ENCODE measurements around the gene ZNF536. TPM values are rescaled to one million over a fixed set of nuclear protein-coding genes. Genes with fewer than 3 reads are reported as not detected.

ZNF536 gene
- total and polyA plus RNA-seq, 2 of the 13 experiments (the other 11 are each of a cell fraction or from before 2014, with no cell fraction given), result not detected

DNA sequence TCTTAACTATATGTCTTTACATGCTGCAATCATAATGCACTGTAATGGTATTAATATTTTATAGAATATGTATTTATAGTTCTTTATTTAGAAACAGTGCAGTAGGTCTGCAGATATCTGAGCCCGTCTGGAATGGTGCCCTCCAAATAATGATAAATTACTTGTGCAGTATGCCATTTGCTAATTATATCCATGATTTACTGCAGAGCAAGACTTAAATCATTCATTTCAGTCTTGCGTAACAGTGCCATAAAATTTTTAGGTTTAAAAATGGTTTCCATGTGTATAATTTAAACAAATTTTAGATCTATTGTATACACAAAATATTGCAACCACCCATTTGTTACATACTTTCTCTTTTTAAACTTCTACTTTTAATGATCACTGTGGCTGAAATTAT, 175.1 kb downstream of the ZNF536 start (continued):
- TF ChIP-seq, protein P1, sequence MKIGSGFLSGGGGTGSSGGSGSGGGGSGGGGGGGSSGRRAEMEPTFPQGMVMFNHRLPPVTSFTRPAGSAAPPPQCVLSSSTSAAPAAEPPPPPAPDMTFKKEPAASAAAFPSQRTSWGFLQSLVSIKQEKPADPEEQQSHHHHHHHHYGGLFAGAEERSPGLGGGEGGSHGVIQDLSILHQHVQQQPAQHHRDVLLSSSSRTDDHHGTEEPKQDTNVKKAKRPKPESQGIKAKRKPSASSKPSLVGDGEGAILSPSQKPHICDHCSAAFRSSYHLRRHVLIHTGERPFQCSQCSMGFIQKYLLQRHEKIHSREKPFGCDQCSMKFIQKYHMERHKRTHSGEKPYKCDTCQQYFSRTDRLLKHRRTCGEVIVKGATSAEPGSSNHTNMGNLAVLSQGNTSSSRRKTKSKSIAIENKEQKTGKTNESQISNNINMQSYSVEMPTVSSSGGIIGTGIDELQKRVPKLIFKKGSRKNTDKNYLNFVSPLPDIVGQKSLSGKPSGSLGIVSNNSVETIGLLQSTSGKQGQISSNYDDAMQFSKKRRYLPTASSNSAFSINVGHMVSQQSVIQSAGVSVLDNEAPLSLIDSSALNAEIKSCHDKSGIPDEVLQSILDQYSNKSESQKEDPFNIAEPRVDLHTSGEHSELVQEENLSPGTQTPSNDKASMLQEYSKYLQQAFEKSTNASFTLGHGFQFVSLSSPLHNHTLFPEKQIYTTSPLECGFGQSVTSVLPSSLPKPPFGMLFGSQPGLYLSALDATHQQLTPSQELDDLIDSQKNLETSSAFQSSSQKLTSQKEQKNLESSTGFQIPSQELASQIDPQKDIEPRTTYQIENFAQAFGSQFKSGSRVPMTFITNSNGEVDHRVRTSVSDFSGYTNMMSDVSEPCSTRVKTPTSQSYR (CRISPR knock-in tag; IDR thresholded peaks at IDR 0.05; ENCODE audit: borderline replicate concordance), result no peak
- TF ChIP-seq MTA3 (CRISPR knock-in tag; IDR thresholded peaks at IDR 0.05), result no peak
- TF ChIP-seq MAZ (IDR thresholded peaks at IDR 0.05; ENCODE audit: borderline replicate concordance, low read depth, low read length), result no peak
- TF ChIP-seq MAZ (CRISPR knock-in tag; IDR thresholded peaks at IDR 0.05; ENCODE audit: low read depth), result no peak
- TF ChIP-seq ZNF24 (IDR thresholded peaks at IDR 0.05), result no peak
- no peak for TF ChIP-seq ZNF496 (CRISPR knock-in tag; IDR thresholded peaks at IDR 0.05; ENCODE audit: insufficient replicate concordance)
- no peak for TF ChIP-seq GTF3A (CRISPR knock-in tag; conservative IDR thresholded peaks at IDR 0.05)

DNA sequence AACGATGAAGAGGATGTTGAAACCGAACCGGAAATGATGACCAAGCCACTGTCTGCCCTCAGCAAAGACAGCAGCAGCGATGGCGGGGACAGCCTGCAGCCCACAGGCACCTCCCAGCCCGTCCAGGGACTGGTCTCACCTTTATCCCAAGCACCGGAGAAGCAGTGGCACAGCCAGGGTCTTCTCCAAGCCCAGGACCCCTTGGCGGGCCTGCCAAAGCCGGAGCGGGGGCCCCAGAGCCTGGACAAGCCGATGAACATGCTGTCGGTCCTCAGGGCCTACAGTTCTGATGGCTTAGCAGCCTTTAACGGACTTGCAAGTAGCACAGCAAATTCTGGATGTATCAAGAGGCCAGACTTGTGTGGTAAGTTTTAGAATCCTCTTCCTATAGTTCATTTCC, 177.0 kb downstream of the ZNF536 start:
- TF ChIP-seq GABPA (IDR thresholded peaks at IDR 0.05; ENCODE audit: low read depth, low read length), result no peak
- TF ChIP-seq GABPA (CRISPR knock-in tag; IDR thresholded peaks at IDR 0.05; ENCODE audit: low read depth), result no peak
- TF ChIP-seq ZNF232 (CRISPR knock-in tag; IDR thresholded peaks at IDR 0.05; ENCODE audit: borderline replicate concordance), result no peak
- TF ChIP-seq, protein P2, sequence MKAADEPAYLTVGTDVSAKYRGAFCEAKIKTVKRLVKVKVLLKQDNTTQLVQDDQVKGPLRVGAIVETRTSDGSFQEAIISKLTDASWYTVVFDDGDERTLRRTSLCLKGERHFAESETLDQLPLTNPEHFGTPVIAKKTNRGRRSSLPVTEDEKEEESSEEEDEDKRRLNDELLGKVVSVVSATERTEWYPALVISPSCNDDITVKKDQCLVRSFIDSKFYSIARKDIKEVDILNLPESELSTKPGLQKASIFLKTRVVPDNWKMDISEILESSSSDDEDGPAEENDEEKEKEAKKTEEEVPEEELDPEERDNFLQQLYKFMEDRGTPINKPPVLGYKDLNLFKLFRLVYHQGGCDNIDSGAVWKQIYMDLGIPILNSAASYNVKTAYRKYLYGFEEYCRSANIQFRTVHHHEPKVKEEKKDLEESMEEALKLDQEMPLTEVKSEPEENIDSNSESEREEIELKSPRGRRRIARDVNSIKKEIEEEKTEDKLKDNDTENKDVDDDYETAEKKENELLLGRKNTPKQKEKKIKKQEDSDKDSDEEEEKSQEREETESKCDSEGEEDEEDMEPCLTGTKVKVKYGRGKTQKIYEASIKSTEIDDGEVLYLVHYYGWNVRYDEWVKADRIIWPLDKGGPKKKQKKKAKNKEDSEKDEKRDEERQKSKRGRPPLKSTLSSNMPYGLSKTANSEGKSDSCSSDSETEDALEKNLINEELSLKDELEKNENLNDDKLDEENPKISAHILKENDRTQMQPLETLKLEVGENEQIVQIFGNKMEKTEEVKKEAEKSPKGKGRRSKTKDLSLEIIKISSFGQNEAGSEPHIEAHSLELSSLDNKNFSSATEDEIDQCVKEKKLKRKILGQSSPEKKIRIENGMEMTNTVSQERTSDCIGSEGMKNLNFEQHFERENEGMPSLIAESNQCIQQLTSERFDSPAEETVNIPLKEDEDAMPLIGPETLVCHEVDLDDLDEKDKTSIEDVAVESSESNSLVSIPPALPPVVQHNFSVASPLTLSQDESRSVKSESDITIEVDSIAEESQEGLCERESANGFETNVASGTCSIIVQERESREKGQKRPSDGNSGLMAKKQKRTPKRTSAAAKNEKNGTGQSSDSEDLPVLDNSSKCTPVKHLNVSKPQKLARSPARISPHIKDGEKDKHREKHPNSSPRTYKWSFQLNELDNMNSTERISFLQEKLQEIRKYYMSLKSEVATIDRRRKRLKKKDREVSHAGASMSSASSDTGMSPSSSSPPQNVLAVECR (CRISPR knock-in tag; IDR thresholded peaks at IDR 0.05; ENCODE audit: borderline replicate concordance), result no peak
- TF ChIP-seq, protein P3, sequence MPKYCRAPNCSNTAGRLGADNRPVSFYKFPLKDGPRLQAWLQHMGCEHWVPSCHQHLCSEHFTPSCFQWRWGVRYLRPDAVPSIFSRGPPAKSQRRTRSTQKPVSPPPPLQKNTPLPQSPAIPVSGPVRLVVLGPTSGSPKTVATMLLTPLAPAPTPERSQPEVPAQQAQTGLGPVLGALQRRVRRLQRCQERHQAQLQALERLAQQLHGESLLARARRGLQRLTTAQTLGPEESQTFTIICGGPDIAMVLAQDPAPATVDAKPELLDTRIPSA (CRISPR knock-in tag; IDR thresholded peaks at IDR 0.05; ENCODE audit: borderline replicate concordance), result no peak
- DNase-seq (ENCODE audit: low spot score), result no peak
- Histone ChIP-seq H2AFZ (ENCODE audit: low read length) (no peak overlapping the region), H3K4me3 (replicated peaks in 1 of 3; ENCODE audit: insufficient read depth in 1 of 3, low read depth in 2 of 3, low read length in 3 of 3) (no peak overlapping the region), H3K9me3 (ENCODE audit: low read length) (no peaks in the 10 kb centered on the region), H3K79me2 (ENCODE audit: insufficient read depth, low read length) (no peaks in the 10 kb centered on the region), H3K4me1 (ENCODE audit: insufficient read depth, low read length) (no peaks in the 10 kb centered on the region), H3K27ac (ENCODE audit: extremely low read length, insufficient read depth, low read length) (no peak overlapping the region), H3K27me3 (ENCODE audit: control insufficient read depth in 1 of 2, insufficient read depth in 2 of 2, low read length in 2 of 2) (peaks cover 0 to 15% of the 10 kb centered on the region in 2 experiments; a peak in 2 of 5 replicates), H3K4me2 (ENCODE audit: low read depth, low read length) (no peak overlapping the region), H4K20me1 (ENCODE audit: insufficient read depth, low read length) (no peaks in the 10 kb centered on the region), H3K9ac (ENCODE audit: insufficient read depth, low read depth, low read length) (no peak overlapping the region), H3K36me3 (replicated peaks in 1 of 2; ENCODE audit: control insufficient read depth in 1 of 2, insufficient read depth in 2 of 2, low read length in 2 of 2) (no peaks in the 10 kb centered on the region)
- POLR2A ChIA-PET, result no interaction called here
- WGBS (ENCODE audit: low lambda C conversion rate), result no CpG with 5 or more reads among the region's 13 CpGs
- ATAC-seq, result no peak
- CTCF ChIA-PET (ENCODE audit: low intra/inter-chr PET ratio, low total read pairs), result no interaction called here
- FAIRE-seq, result no peak
- in situ Hi-C loops (cut with HindIII; ENCODE audit: extremely low pct_ligation_motif_present, low pct_unique_long_range_greater_than_20kb) (no loop called here), intact Hi-C loops (cut with micrococcal nuclease; ENCODE audit: unreplicated experiment) (no loop called here)
- no TSS peak for BruUV-seq (replicated peaks)
